ENCODE results near the gene SDHAF1. TPM values are rescaled to one million over a fixed set of nuclear protein-coding genes. Genes with fewer than 3 reads are reported as not detected.

Gene SDHAF1
- total RNA-seq, 1 experiment from 2014 or later: 21.0 TPM

GRCh38 chr19:35996777-35997176, 1.8 kb downstream of the SDHAF1 start:
- Histone ChIP-seq H3K36me3 (ENCODE audit: control insufficient read depth in 1 of 2, insufficient read depth in 2 of 2, low read length in 2 of 2) (0 out of 4 replicates have a peak, but pooled peaks cover 0 to 3% of the 10 kb centered on the region in 2 experiments), H3K27me3 (ENCODE audit: insufficient read depth, low read length) (no peaks in the 10 kb centered on the region), H2AFZ (ENCODE audit: low read depth, low read length, poor library complexity, severe bottlenecking) (no peak overlapping the region), H4K20me1 (ENCODE audit: insufficient read depth) (no peaks in the 10 kb centered on the region), H3K9me3 (ENCODE audit: control insufficient read depth in 1 of 2, insufficient read depth in 1 of 2, low read depth in 1 of 2, low read length in 2 of 2) (no peaks in the 10 kb centered on the region), H3K4me1 (ENCODE audit: control insufficient read depth in 1 of 2, insufficient read depth in 2 of 2, low read length in 2 of 2) (peaks cover 12 to 20% of the 10 kb centered on the region in 2 experiments), H3K9ac (ENCODE audit: low read length) (peak overlapping the region; percentile 78; the same call in 1 of the 2 replicates), H3K4me2 (ENCODE audit: low read length) (peak overlapping the region; percentile 92), H3K4me3 (replicated peaks in 1 of 2; ENCODE audit: low read depth in 1 of 2, low read length in 2 of 2) (peak overlapping the region in 1 of 2 experiments; percentile 94; a peak in 3 of 4 replicates), H3K9me2 (ENCODE audit: insufficient read depth) (no peaks in the 10 kb centered on the region), H3K79me2 (ENCODE audit: insufficient read depth, low read length) (peaks cover 41% of the 10 kb centered on the region), H3K27ac (ENCODE audit: low read depth, low read length) (peak overlapping the region; percentile 22; the same call in 1 of the 2 replicates)
- ChIA-PET CTCF (interaction anchor here (1.3 kb wide), 1 partner anchor 9 kb away, joined by 3 read pairs; no protein-coding TSS in a partner anchor), POLR2A (interaction anchor here (2.1 kb wide), 1 partner anchor 12 kb away, joined by 7 read pairs; the partner anchor contains the start of gene SYNE4), RAD21 (ENCODE audit: low non-redundant PET in 1 of 2, low total read pairs in 2 of 2, uncharacterized antibody in 2 of 2, unreplicated experiment in 2 of 2) (no interaction called here)
- BruUV-seq (replicated peaks): no TSS peak
- DNase-seq (ENCODE audit: low read depth, low spot score) (no peak), ATAC-seq (no peak)
- intact Hi-C loops (cut with micrococcal nuclease): no loop called here
- no peak for TF ChIP-seq ZNF274 (IDR thresholded peaks at IDR 0.05; ENCODE audit: low read depth, low read length)
- TF ChIP-seq CTCF (IDR thresholded peaks at IDR 0.05 in 2 of 3, conservative IDR thresholded peaks at IDR 0.05 in 1 of 3; ENCODE audit: borderline replicate concordance in 1 of 3, insufficient read depth in 1 of 3, low read depth in 2 of 3, low read length in 2 of 3): no peak; a peak in 1 of 6 replicates
- TF ChIP-seq POLR2AphosphoS5 (IDR thresholded peaks at IDR 0.05; ENCODE audit: low read depth, low read length): no peak
- TF ChIP-seq SP1 (IDR thresholded peaks at IDR 0.05; ENCODE audit: low read depth): no peak
- TF ChIP-seq SRF (IDR thresholded peaks at IDR 0.05; ENCODE audit: low read depth): no peak
- no peak for TF ChIP-seq REST (IDR thresholded peaks at IDR 0.05; ENCODE audit: low read depth)
- TF ChIP-seq MAX (IDR thresholded peaks at IDR 0.05): no peak
- no peak for TF ChIP-seq EGR1 (IDR thresholded peaks at IDR 0.05; ENCODE audit: low read depth)
- no peak for TF ChIP-seq FOSL1 (IDR thresholded peaks at IDR 0.05; ENCODE audit: low read depth)
- TF ChIP-seq EZH2 (IDR thresholded peaks at IDR 0.05): no peak
- TF ChIP-seq ZFX (IDR thresholded peaks at IDR 0.05): no peak
- no peak for TF ChIP-seq YY1 (IDR thresholded peaks at IDR 0.05; ENCODE audit: extremely low read depth, insufficient replicate concordance, low read depth, low read length)
- TF ChIP-seq CBX3 (IDR thresholded peaks at IDR 0.05; ENCODE audit: low read depth): no peak
- no peak for TF ChIP-seq JUND (IDR thresholded peaks at IDR 0.05)
- TF ChIP-seq ELF1 (IDR thresholded peaks at IDR 0.05; ENCODE audit: borderline replicate concordance, low read depth): no peak
